Posterior cingulate gyrus (tissue), 11 donors: ENCODE data around the gene CXXC4.

Source experiments
- DNase-seq, 10 donors: peaks; one replicate each; pipeline versions ENCODE4 v3.0.0 to v3.0.0-alpha.2; 2020 to 2021; ENCODE audit warnings: mixed read lengths in 3 of 10
- intact Hi-C: fragments of 100-400 bp; cut with DNase I; formaldehyde crosslinking; loops from one replicate; pipeline ENCODE4 v1.15.1; 2023

CXXC4 gene

GRCh38 chr4:104424475-104424941, 70.2 kb downstream of the CXXC4 start:
- DNase-seq, result no peak
- intact Hi-C loops, result no loop called here

GRCh38 chr4:104421566-104421965, 73.1 kb downstream of the CXXC4 start:
- DNase-seq, result peak in 1 of 10 donors; percentile 48
- intact Hi-C loops, result no loop called here

DNA sequence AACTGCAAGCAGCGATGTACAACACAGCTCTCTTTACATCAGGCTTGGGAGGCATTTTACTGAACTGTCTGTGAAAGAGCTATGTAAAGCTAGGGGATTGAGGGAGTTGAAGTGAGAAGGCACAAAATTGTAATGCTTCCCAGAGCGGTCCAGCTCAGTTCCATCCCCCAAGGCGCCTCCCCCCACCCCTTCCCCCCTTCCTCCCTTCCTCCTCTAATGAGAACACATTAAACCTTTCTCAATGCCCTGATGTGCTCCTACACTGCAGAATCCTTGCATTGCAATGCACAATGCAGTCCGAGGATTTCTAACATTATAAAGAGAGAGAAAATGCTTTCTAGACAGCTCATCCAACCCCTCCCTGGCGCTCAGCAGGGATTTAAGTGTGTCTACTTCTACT, 73.9 kb downstream of the CXXC4 start:
- DNase-seq, result peak in 1 of 10 donors; percentile 8
- intact Hi-C loops, result no loop called here
